HEK293 (cell line): ENCODE measurements around the gene KIAA0232.

Experiments used
- CTCF ChIP-seq: fragments of 450-650 bp; formaldehyde crosslinking; IDR thresholded peaks from 2 replicates; pipeline ENCODE4 v1.5.1; 2016; ENCODE audit warnings: missing biosample characterization, missing genetic modification characterization
- ZNF112 ChIP-seq: fragments of 450-650 bp; formaldehyde crosslinking; IDR thresholded peaks from 2 replicates; pipeline ENCODE4 v1.5.0; 2017; ENCODE audit warnings: missing biosample characterization, missing genetic modification characterization

DNA sequence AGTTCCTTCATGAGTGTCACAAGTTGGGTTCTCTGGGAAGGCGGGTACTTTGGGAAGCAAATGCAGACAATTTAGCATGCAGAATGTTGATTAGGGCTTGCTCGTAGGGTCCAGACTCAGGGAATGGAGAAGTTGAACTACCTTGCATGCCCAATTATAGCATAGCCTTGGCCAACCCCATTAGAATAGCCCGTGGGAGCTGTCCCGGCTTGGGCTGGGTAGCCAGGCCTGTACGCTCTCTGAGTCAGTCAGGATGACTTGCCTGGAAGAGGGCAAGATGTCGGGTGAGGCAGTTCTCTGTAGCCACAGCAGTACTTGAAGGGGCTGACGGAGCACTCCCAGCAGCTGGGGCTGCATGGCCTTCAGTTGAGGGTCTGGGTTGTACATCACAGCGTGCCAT, 19.5 kb downstream of the KIAA0232 start:
- TF ChIP-seq CTCF (no peak), ZNF112 (tag by site-specific recombination) (no peak)
